WTC11 (cell line): ENCODE results near the gene ZGRF1.

Experiments
- SP1 ChIP-seq: sonication (generic); formaldehyde crosslinking; conservative IDR thresholded peaks from 2 replicates; pipeline ENCODE4 v1.8.1; 2022; ENCODE audit warnings: missing genetic modification reagents
- ZNF281 ChIP-seq: sonication (generic); formaldehyde crosslinking; IDR thresholded peaks from 2 replicates; pipeline ENCODE4 v1.8.0; 2023; ENCODE audit warnings: mild to moderate bottlenecking, missing genetic modification reagents
- ZNF512 ChIP-seq: sonication (generic); formaldehyde crosslinking; IDR thresholded peaks from 2 replicates; pipeline ENCODE4 v1.8.1; 2022; ENCODE audit warnings: missing genetic modification reagents, borderline replicate concordance
- TF ChIP-seq, protein P1 (sequence below): sonication (generic); formaldehyde crosslinking; IDR thresholded peaks from 2 replicates; pipeline ENCODE4 v1.8.1; 2022; ENCODE audit warnings: low read depth, missing genetic modification reagents, borderline replicate concordance

DNA sequence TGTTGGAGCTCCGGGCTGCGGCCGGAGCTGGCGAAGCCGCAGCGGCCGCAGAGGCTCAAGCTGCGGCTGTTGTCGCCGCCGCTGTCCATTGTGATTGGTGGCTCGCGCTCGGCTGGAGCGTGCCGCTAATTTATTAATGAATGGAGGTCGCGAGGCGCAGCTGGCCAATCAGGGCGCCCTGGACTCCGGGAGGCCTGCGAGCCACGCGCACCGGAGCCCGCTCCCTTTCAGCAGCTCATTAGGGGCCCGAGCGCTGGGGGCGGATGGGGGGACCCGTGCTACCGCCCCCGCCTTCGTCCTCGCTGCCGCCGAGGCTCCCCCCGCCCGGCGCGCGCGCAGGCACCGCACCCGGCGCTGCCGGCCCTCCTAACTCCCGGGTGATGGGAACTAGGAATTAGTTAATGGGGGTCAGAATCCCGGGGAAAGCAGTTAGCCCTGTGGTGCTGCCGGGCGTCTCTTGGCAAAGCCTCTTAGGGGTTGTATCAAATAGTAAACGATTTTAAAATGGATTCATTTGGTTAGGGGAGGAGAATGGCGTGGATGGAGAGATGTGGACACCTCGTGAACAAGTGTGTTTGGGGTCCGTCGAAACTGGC, 120.1 kb downstream of the ZGRF1 start:
- no peak for TF ChIP-seq ZNF512
- TF ChIP-seq ZNF281: no peak
- TF ChIP-seq SP1: no peak
- TF ChIP-seq, protein P1, sequence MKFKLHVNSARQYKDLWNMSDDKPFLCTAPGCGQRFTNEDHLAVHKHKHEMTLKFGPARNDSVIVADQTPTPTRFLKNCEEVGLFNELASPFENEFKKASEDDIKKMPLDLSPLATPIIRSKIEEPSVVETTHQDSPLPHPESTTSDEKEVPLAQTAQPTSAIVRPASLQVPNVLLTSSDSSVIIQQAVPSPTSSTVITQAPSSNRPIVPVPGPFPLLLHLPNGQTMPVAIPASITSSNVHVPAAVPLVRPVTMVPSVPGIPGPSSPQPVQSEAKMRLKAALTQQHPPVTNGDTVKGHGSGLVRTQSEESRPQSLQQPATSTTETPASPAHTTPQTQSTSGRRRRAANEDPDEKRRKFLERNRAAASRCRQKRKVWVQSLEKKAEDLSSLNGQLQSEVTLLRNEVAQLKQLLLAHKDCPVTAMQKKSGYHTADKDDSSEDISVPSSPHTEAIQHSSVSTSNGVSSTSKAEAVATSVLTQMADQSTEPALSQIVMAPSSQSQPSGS: no peak
